Umbilical cord (tissue), 2 donors: Measurements from ENCODE around the gene OVOL2. TPM values are rescaled to one million over a fixed set of nuclear protein-coding genes. Genes with fewer than 3 reads are reported as not detected.
"Not testable (repeated sequence)": the region's sequence is repeated elsewhere in the genome, so short reads cannot be mapped to it uniquely, and the experiment has no call there.

Experiments used
- DNase-seq: peaks from one replicate; pipeline ENCODE4 v3.0.0-alpha.2; 2015; ENCODE audit warnings: low spot score
- total RNA-seq: library from RNA; depleted of rRNA; stranded (reverse); fragments of >200 nt; gene quantifications from one replicate; pipeline ENCODE4 v1.2.3, GENCODE V29; 2014; ENCODE audit warnings: low replicate concordance; ENCODE audit not compliant: insufficient read depth

Gene OVOL2
- total RNA-seq, 1 donor from 2014 or later: not detected

- peak; percentile 9 for DNase-seq
These were observed 1.1 kb upstream of the OVOL2 start for GRCh38 chr20:18058661-18059467.

GRCh38 chr20:18057994-18058349 lies 256 bp upstream of the OVOL2 start:
- no peak for DNase-seq

GRCh38 chr20:18056174-18057100 lies 1.3 kb downstream of the OVOL2 start:
- no peak for DNase-seq

- DNase-seq: no peak
These were observed 2.5 kb downstream of the OVOL2 start for GRCh38 chr20:18055261-18055660.

GRCh38 chr20:18052856-18053255 lies 4.9 kb downstream of the OVOL2 start:
- no peak for DNase-seq

GRCh38 chr20:18050628-18051027 lies 7.1 kb downstream of the OVOL2 start:
- no peak for DNase-seq

- DNase-seq: no peak
These were observed 9.5 kb downstream of the OVOL2 start for GRCh38 chr20:18048176-18048575.

GRCh38 chr20:18046535-18046934 lies 11.2 kb downstream of the OVOL2 start:
- DNase-seq: no peak

- DNase-seq: no peak
These were observed 15.5 kb downstream of the OVOL2 start for GRCh38 chr20:18042229-18042628.

GRCh38 chr20:18041462-18041861 lies 16.3 kb downstream of the OVOL2 start:
- DNase-seq: no peak

GRCh38 chr20:18039063-18039462 lies 18.7 kb downstream of the OVOL2 start:
- DNase-seq: no peak

- DNase-seq: no peak
These were observed 23.7 kb downstream of the OVOL2 start for GRCh38 chr20:18034039-18034438.

- DNase-seq: no peak
These were observed 24.5 kb downstream of the OVOL2 start for GRCh38 chr20:18032977-18033892.

GRCh38 chr20:18031888-18032509 lies 25.7 kb downstream of the OVOL2 start:
- DNase-seq: no peak

- DNase-seq: no peak
These were observed 26.7 kb downstream of the OVOL2 start for GRCh38 chr20:18031050-18031449.

GRCh38 chr20:18030020-18030419 lies 27.7 kb downstream of the OVOL2 start:
- no peak for DNase-seq

- not testable (repeated sequence) for DNase-seq
These were observed 30.7 kb downstream of the OVOL2 start for GRCh38 chr20:18027011-18027410.

- DNase-seq: no peak
These were observed 33.0 kb downstream of the OVOL2 start for GRCh38 chr20:18024606-18025127.

GRCh38 chr20:18020931-18021330 lies 36.8 kb downstream of the OVOL2 start:
- no peak for DNase-seq

GRCh38 chr20:18019068-18019467 lies 38.6 kb downstream of the OVOL2 start:
- DNase-seq: no peak

- DNase-seq: no peak
These were observed 39.6 kb downstream of the OVOL2 start for GRCh38 chr20:18018100-18018499.
